HEK293T (cell line): ENCODE data around the gene UNC45A.

Experiments
- CTCF ChIA-PET: fragments of 350-600 bp; formaldehyde crosslinking; extraction: SDS; loops from one replicate; lab custom pipeline; 2021; ENCODE audit warnings: antibody characterized with exemption, inconsistent platforms; lab: Yijun Ruan, JAX
- POLR2A ChIA-PET: fragments of 350-600 bp; formaldehyde crosslinking; extraction: SDS; loops from one replicate; lab custom pipeline; 2020; ENCODE audit warnings: antibody characterized with exemption, inconsistent platforms; lab: Yijun Ruan, JAX
- DNase-seq: peaks from one replicate; pipeline ENCODE4 v3.0.0; 2012; ENCODE audit warnings: mixed read lengths; ENCODE audit errors: extremely low spot score
- ARNT ChIP-seq: fragments of 450-650 bp; IDR thresholded peaks from 2 replicates; pipeline ENCODE4 v1.6.1; 2017; ENCODE audit warnings: mild to moderate bottlenecking
- BHLHE40 ChIP-seq: fragments of 450-650 bp; IDR thresholded peaks from 2 replicates; pipeline ENCODE4 v1.6.1; 2016; ENCODE audit warnings: mild to moderate bottlenecking, moderate library complexity, borderline replicate concordance
- CTBP1 ChIP-seq: fragments of 450-650 bp; IDR thresholded peaks from 2 replicates; pipeline ENCODE4 v1.6.1; 2016; ENCODE audit warnings: borderline replicate concordance
- ELF4 ChIP-seq: fragments of 450-650 bp; IDR thresholded peaks from 2 replicates; pipeline ENCODE4 v1.6.1; 2017; ENCODE audit warnings: antibody characterized with exemption
- FOXA1 ChIP-seq: fragments of 450-650 bp; IDR thresholded peaks from 2 replicates; pipeline ENCODE4 v1.6.1; 2016; ENCODE audit warnings: mild to moderate bottlenecking
- FOXK2 ChIP-seq: fragments of 450-650 bp; IDR thresholded peaks from 2 replicates; pipeline ENCODE4 v1.6.1; 2016; ENCODE audit warnings: mild to moderate bottlenecking
- FOXM1 ChIP-seq: fragments of 450-650 bp; IDR thresholded peaks from 2 replicates; pipeline ENCODE4 v1.6.1; 2017; ENCODE audit warnings: mild to moderate bottlenecking, borderline replicate concordance
- HDGF ChIP-seq: fragments of 450-650 bp; IDR thresholded peaks from 2 replicates; pipeline ENCODE4 v1.6.1; 2017; ENCODE audit warnings: antibody characterized with exemption, borderline replicate concordance
- L3MBTL2 ChIP-seq: fragments of 450-650 bp; conservative IDR thresholded peaks from 2 replicates; pipeline ENCODE4 v1.6.1; 2016; ENCODE audit warnings: mild to moderate bottlenecking
- LEF1 ChIP-seq: fragments of 450-650 bp; IDR thresholded peaks from 2 replicates; pipeline ENCODE4 v1.6.1; 2017; ENCODE audit warnings: mild to moderate bottlenecking, borderline replicate concordance
- NFRKB ChIP-seq: fragments of 450-650 bp; IDR thresholded peaks from 2 replicates; pipeline ENCODE4 v1.6.1; 2016; ENCODE audit warnings: mild to moderate bottlenecking, moderate library complexity
- SP1 ChIP-seq: fragments of 450-650 bp; IDR thresholded peaks from 2 replicates; pipeline ENCODE4 v1.6.1; 2017
- SUZ12 ChIP-seq: fragments of 450-650 bp; IDR thresholded peaks from 2 replicates; pipeline ENCODE4 v1.6.1; 2016; ENCODE audit warnings: mild to moderate bottlenecking
- TARDBP ChIP-seq: fragments of 450-650 bp; IDR thresholded peaks from 2 replicates; pipeline ENCODE4 v1.6.1; 2016
- ZNF384 ChIP-seq: fragments of 450-650 bp; IDR thresholded peaks from 2 replicates; pipeline ENCODE4 v1.6.1; 2016
- TF ChIP-seq, protein P1 (sequence below): fragments of 450-650 bp; IDR thresholded peaks from 2 replicates; pipeline ENCODE4 v1.6.1; 2016

The UNC45A gene

DNA sequence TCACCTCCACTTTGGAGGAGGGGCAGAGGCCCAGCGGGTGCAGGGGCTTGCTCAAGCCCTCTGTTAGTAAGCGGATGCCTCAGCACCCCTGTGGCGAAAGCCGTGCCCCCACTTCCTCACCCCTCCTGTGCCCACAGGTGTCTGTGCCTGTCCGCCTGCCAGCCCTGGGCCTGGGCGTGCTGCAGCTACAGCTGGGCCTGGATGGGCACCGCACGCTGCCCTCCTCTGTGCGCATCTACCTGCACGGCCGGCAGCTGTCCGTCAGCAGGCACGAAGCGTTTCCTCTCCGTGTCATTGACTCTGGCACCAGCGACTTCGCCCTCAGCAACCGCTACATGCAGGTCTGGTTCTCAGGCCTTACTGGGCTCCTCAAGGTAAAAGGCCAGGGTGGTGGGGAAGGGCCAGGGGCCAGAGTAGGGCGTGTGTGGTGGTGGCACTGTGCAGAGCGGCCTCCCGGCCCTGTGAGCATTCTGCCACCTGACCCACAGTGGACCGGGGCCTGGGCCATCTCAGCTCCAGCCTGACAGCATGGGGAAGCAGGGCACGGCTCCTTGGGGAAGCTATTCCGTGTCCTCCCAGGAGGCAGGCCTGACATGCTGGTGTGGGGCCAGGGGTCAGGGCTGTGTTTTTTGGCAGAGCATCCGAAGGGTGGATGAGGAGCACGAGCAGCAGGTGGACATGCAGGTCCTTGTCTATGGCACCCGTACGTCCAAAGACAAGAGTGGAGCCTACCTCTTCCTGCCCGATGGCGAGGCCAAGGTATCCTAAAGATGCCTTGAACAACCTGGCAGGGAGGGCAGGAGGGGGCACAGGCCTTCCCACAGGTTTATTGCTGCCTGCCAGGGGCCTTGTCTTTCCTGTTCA is 22.9 kb upstream of the UNC45A start:
- ChIA-PET CTCF (no interaction called here), POLR2A (interaction anchor here (2.8 to 3.4 kb wide), 2 partner anchors 9 to 10 kb away, joined by 8 to 16 read pairs; partner anchors contain the start of gene MAN2A2)
- TF ChIP-seq NFRKB: no peak
- no peak for TF ChIP-seq SP1
- TF ChIP-seq FOXM1: no peak
- no peak for TF ChIP-seq BHLHE40
- TF ChIP-seq FOXK2: no peak
- no peak for TF ChIP-seq L3MBTL2
- TF ChIP-seq SUZ12: no peak
- no peak for TF ChIP-seq HDGF
- TF ChIP-seq, protein P1, sequence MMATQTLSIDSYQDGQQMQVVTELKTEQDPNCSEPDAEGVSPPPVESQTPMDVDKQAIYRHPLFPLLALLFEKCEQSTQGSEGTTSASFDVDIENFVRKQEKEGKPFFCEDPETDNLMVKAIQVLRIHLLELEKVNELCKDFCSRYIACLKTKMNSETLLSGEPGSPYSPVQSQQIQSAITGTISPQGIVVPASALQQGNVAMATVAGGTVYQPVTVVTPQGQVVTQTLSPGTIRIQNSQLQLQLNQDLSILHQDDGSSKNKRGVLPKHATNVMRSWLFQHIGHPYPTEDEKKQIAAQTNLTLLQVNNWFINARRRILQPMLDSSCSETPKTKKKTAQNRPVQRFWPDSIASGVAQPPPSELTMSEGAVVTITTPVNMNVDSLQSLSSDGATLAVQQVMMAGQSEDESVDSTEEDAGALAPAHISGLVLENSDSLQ: no peak
- no peak for TF ChIP-seq TARDBP
- no peak for TF ChIP-seq LEF1
- no peak for TF ChIP-seq ARNT
- no peak for TF ChIP-seq CTBP1
- TF ChIP-seq ELF4: no peak
- DNase-seq: no peak

DNA sequence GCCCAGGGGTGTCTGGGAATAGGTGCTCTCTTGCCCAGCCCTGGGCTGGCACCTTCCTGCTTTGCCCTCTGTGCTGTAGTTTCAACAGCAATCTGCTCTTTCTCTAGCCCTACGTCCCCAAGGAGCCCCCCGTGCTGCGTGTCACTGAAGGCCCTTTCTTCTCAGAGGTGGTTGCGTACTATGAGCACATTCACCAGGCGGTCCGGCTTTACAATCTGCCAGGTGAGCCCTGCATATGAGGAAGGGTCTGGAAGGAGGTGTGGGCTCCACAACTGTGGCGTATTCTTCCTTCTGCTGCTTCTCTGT is 22.4 kb upstream of the UNC45A start:
- ChIA-PET POLR2A (interaction anchor here (2.8 to 3.4 kb wide), 2 partner anchors 9 to 10 kb away, joined by 8 to 16 read pairs; partner anchors contain the start of gene MAN2A2), CTCF (no interaction called here)
- TF ChIP-seq SP1 (no peak), FOXM1 (no peak), BHLHE40 (no peak), SUZ12 (no peak), FOXA1 (no peak), ZNF384 (no peak), TARDBP (no peak), ELF4 (no peak), HDGF (no peak), ARNT (no peak), FOXK2 (no peak), CTBP1 (no peak), L3MBTL2 (no peak), NFRKB (no peak), LEF1 (no peak)
- TF ChIP-seq, protein P1: no peak

DNA sequence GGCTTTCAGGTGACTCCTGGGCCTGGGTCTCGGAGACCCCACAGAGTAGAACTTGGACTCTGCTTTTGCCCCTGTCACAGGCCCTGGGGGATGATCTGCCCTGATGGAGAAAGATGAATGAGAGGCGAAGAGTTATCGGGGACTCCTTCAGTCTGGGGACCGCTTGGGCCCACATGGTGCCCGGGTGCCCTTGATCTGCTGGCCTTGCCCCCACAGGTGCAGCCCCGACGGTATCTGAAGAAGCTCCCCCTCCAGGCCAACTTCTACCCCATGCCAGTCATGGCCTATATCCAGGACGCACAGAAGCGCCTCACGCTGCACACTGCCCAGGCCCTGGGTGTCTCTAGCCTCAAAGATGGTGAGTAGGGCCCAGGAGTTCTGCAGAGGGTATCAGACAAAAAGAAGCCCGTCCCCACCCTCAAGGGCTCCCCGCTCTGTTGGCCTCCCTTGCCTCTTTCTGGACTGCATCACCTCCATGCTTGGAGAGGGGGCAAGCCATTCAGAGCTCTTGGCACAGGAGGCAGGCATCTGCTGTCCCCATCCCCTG is 21.6 kb upstream of the UNC45A start:
- POLR2A ChIA-PET: interaction anchor here (0.7 to 3.4 kb wide), 3 partner anchors 9 to 18 kb away, joined by 3 to 16 read pairs (median 8); partner anchors contain the start of gene MAN2A2
- CTCF ChIA-PET: interaction anchor here (0.5 to 1.1 kb wide), 3 partner anchors 9 to 668 kb away, joined by 3 to 7 read pairs (median 3); no protein-coding TSS in a partner anchor
- TF ChIP-seq ZNF384 (no peak), FOXK2 (no peak), BHLHE40 (no peak), FOXA1 (no peak), TARDBP (no peak), LEF1 (no peak), FOXM1 (no peak), HDGF (no peak), SUZ12 (no peak)
- TF ChIP-seq, protein P1: no peak
- no peak for DNase-seq

More for the DNA sequence above, 22.4 kb upstream of the UNC45A start:
- DNase-seq: no peak

DNA sequence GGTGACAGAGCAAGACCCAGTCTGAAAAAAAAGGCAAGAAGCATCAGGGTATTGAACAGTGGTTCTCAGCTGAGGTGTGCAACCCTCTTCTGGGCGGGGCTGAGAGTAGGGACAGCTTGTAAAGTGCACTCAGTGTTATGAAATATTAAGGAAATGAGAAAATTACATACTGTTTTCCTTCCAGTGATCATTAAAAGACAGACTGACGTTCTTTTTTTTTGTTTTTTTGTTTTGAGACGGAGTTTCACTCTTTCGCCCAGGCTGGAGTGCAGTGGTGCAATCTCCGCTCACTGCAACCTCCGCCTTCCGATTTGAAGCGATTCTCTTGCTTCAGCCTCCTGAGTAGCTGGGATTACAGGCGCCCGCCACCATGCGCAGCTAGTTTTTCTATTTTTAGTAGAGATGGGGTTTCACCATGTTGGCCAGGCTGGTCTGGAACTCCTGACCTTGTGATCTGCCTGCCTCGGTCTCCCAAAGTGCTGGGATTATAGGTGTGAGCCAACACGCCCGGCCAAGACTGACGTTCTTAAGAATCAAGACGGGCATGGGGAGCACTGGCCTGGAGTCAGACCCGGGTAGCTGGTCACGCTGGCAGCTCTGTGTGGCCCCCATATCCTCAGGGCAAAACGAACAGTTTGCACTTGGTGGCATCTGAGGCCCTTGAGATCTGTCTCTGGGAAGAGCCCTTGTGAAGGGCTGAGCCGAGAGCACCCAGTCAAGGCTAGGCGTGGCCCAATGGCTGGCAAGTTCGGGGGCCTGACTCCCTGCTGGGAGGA is 20.6 kb upstream of the UNC45A start:
- DNase-seq: no peak

DNA sequence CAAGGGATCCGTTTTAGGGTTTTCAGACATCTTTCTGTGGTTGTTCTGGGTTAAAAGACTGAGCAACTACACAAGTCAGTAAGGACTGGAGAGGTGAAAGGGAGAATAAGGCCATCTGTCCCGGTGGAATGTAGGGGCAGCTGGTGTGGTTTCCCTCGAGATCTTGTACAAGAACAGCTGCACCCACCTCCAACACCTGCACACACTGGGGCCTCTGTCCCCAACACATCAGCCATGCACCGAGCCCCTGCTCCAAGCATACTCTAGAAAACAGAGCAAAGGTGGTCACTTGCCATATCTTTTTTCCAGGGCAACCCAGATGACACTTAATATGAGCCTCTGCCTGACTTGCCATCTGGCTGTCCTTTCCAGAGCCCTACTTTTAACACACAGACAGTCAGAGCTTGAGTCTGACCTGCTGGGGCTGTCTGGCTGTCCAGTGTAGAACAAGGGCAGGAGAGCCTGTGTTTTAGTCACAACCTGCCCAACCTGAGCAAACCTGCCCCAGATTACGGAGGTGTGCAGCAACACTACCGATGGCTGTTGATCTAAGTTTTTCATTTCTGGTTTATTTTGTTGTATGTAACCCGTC is 19.8 kb upstream of the UNC45A start:
- no peak for DNase-seq
- ChIA-PET POLR2A (interaction anchor here (3.4 kb wide), 1 partner anchor 12 kb away, joined by 16 read pairs; the partner anchor contains the start of gene MAN2A2), CTCF (no interaction called here)
- TF ChIP-seq BHLHE40 (no peak), L3MBTL2 (no peak), ELF4 (no peak), FOXK2 (no peak), FOXA1 (no peak), NFRKB (no peak), FOXM1 (no peak), TARDBP (no peak), SP1 (no peak), ARNT (no peak), HDGF (no peak), SUZ12 (no peak), CTBP1 (no peak), ZNF384 (no peak), LEF1 (no peak)
- TF ChIP-seq, protein P1: no peak

More for the DNA sequence above, 20.6 kb upstream of the UNC45A start:
- CTCF ChIA-PET: interaction anchor here (0.9 to 1.1 kb wide), 2 partner anchors 10 to 17 kb away, joined by 3 read pairs; no protein-coding TSS in a partner anchor
- POLR2A ChIA-PET: interaction anchor here (0.7 to 3.4 kb wide), 3 partner anchors 8 to 19 kb away, joined by 3 to 16 read pairs (median 8); partner anchors contain the start of gene MAN2A2
- TF ChIP-seq LEF1 (no peak), HDGF (no peak), ARNT (no peak), CTBP1 (no peak)
